ENCODE measurements around the gene LPIN2.

- TF ChIP-seq EZH2 (IDR thresholded peaks at IDR 0.05) (no peak), CTCF (IDR thresholded peaks at IDR 0.05 in 2 of 3, conservative IDR thresholded peaks at IDR 0.05 in 1 of 3; ENCODE audit: borderline replicate concordance in 1 of 3, insufficient read depth in 1 of 3, low read depth in 2 of 3, low read length in 2 of 3) (no peak), EZH2phosphoT487 (IDR thresholded peaks at IDR 0.05; ENCODE audit: borderline replicate concordance) (no peak), EGR1 (IDR thresholded peaks at IDR 0.05; ENCODE audit: low read depth) (no peak), SP1 (IDR thresholded peaks at IDR 0.05; ENCODE audit: low read depth) (no peak), POLR2AphosphoS5 (IDR thresholded peaks at IDR 0.05; ENCODE audit: low read depth, low read length) (no peak), POLR2A (IDR thresholded peaks at IDR 0.05; ENCODE audit: borderline replicate concordance, extremely low read depth, insufficient read depth, insufficient read length) (no peak), RAD21 (IDR thresholded peaks at IDR 0.05; ENCODE audit: low read depth) (no peak)
Measured at GRCh38 chr18:3048820-3049349, 35.9 kb upstream of the LPIN2 start.
